Myocyte (in vitro differentiated cells): ENCODE measurements around the gene CABP4. TPM values are rescaled to one million over a fixed set of nuclear protein-coding genes. Genes with fewer than 3 reads are reported as not detected.

Experiments
- DNase-seq: peaks from one replicate; pipeline ENCODE4 v3.0.0-alpha.2; 2012; ENCODE audit warnings: low read depth
- microRNA-seq: library from miRNA; unstranded; fragments of <30 nt; microRNA quantifications from one replicate; pipeline ENCODE4, GENCODE V29; 2016
- total RNA-seq: library from RNA; depleted of rRNA; stranded (reverse); fragments of >200 nt; gene quantifications from 2 replicates; pipeline ENCODE4 v1.2.3, GENCODE V29; 2014

Gene CABP4
- total RNA-seq, 1 donor from 2014 or later: 1.7 TPM

- DNase-seq: no peak
Observed at GRCh38 chr11:67507242-67507863, 52.2 kb downstream of the CABP4 start.

DNA sequence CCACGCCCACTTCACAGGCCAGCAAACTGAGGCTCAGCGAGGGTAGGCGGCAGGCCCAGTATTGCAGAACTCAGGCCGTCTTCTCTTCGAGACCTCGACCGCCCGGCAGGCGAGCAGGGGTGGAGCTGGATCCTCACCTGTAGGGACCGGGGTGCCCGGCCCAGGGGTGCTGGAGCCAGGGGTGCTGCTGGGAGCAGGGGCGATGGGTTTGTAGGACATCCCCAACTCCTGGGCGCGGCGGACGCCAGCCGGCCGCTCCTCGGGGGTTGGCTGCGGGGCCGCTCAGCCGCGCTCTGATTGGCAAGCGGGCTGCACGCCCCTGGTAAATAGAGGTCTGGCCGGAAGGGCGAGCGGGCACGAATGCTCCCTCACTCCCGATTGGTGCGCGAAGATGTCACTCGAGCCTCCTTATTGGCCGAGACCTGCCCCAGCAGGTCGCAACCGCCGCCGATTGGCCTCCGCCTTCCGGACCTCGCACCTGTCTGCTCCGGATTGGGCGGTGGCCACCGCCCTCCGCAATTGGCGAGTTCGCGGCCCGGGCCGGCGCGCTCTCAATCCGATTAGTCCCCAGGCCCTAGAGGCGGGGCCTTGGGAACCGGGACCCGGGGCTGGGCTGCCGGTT lies 52.8 kb downstream of the CABP4 start, which contains the start of gene CDK2AP2:
Gene CDK2AP2 (minus strand): TSS at position 299 of the 622 bp plus-strand sequence. CDS start 80 bp downstream, at position 219.
- peak; percentile 100 for DNase-seq

GRCh38 chr11:67508486-67509121 lies 53.5 kb downstream of the CABP4 start:
- peak; percentile 98 for DNase-seq

GRCh38 chr11:67510023-67510345 lies 54.8 kb downstream of the CABP4 start:
- DNase-seq: no peak

Small RNA genes within 50 kb of the gene (microRNA-seq; reads per million reads assigned to microRNA genes)
- not detected for gene MIR6752

Other genes with a start within 250 kb of the CABP4 start
- 101 TPM in 2 replicates for gene GRK2, start 188.9 kb upstream of the CABP4 start, total RNA-seq
- gene ANKRD13D, start 166.1 kb upstream of the CABP4 start, total RNA-seq: 18.6 and 24.5 TPM in 2 replicates
- 17.7 and 18.3 TPM in 2 replicates for gene SSH3, start 151.8 kb upstream of the CABP4 start, total RNA-seq
- 105 and 115 TPM in 2 replicates for gene POLD4, start 101.8 kb upstream of the CABP4 start, total RNA-seq
- gene CLCF1, start 81.8 kb upstream of the CABP4 start, total RNA-seq: 3.3 and 6.8 TPM in 2 replicates
- 5.5 and 8.1 TPM in 2 replicates for gene RAD9A, start 63.4 kb upstream of the CABP4 start, total RNA-seq
- 229 and 241 TPM in 2 replicates for gene PPP1CA, start 53.5 kb upstream of the CABP4 start, total RNA-seq
- not detected in 2 replicates for gene TBC1D10C, start 51.3 kb upstream of the CABP4 start, total RNA-seq
- gene CARNS1, start 39.7 kb upstream of the CABP4 start, total RNA-seq: 49.7 and 83.0 TPM in 2 replicates
- 53.3 and 77.4 TPM in 2 replicates for gene RPS6KB2, start 26.9 kb upstream of the CABP4 start, total RNA-seq
- 0.88 and 0.94 TPM in 2 replicates for gene PTPRCAP, start 17.7 kb upstream of the CABP4 start, total RNA-seq
- 64.5 and 66.9 TPM in 2 replicates for gene CORO1B, start 11.9 kb upstream of the CABP4 start, total RNA-seq
- not detected in 2 replicates for gene GPR152, start 2.6 kb upstream of the CABP4 start, total RNA-seq
- 62.2 and 144 TPM in 2 replicates for gene TMEM134, start 13.9 kb downstream of the CABP4 start, total RNA-seq
- gene AIP, start 27.7 kb downstream of the CABP4 start, total RNA-seq: 47.9 and 56.4 TPM in 2 replicates
- 24.8 and 34.6 TPM in 2 replicates for gene PITPNM1, start 50.0 kb downstream of the CABP4 start, total RNA-seq
- 31.2 and 48.4 TPM in 2 replicates for gene CDK2AP2, start 52.8 kb downstream of the CABP4 start, total RNA-seq
- not detected in 2 replicates for gene CABP2, start 68.1 kb downstream of the CABP4 start, total RNA-seq
- 152 and 246 TPM in 2 replicates for gene GSTP1, start 128.5 kb downstream of the CABP4 start, total RNA-seq
- gene NDUFV1, start 151.6 kb downstream of the CABP4 start, total RNA-seq: 195 and 214 TPM in 2 replicates
- 2.3 and 5.9 TPM in 2 replicates for gene NUDT8, start 174.6 kb downstream of the CABP4 start, total RNA-seq
- gene TBX10, start 184.4 kb downstream of the CABP4 start, total RNA-seq: not detected in 2 replicates
- 0.27 TPM in 1 of 2 replicates, not detected in the other for gene ACY3, start 195.4 kb downstream of the CABP4 start, total RNA-seq
- not detected in 2 replicates for gene ALDH3B2, start 219.3 kb downstream of the CABP4 start, total RNA-seq